ENCODE results near the gene STXBP1. TPM values are rescaled to one million over a fixed set of nuclear protein-coding genes. Genes with fewer than 3 reads are reported as not detected.
A peak's percentile ranks its signal among the peaks of the same experiment; 100 is the strongest.
"Not testable (repeated sequence)": the region's sequence is repeated elsewhere in the genome, so short reads cannot be mapped to it uniquely, and the experiment has no call there.

STXBP1 gene
- total RNA-seq, 2 donors from 2014 or later, result 4.0 to 8.1 TPM

DNA sequence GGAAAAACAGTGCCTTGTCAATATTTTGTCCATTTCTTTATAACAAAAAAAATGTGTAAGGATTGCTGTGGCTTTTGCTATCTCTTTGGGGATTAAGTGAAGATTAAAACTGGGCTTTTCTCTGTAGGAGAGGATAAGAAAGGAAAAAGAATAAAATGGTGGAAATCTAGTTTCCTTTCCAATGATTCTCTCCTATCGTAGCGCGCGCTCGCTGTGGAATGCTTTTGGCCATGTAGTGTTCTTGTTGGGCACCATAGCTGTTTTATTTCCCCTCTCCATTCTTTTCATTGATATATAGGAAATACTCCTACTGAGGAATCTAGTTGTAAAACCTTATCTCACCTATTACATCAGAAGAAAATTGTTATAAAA, 1.5 kb downstream of the STXBP1 start:
- DNase-seq (ENCODE audit: low spot score) (no peak), ATAC-seq (no peak)
- Mint-ChIP-seq H3K9me3 (no peaks in the 10 kb centered on the region), H3K27me3 (peaks cover 32 to 33% of the 10 kb centered on the region in 2 donors), H3K4me1 (ENCODE audit: low read depth in 2 of 2) (peaks cover 17 to 27% of the 10 kb centered on the region in 2 donors), H3K36me3 (no peaks in the 10 kb centered on the region), H3K27ac (no peak overlapping the region), H3K4me3 (peak overlapping the region; percentile 98)

DNA sequence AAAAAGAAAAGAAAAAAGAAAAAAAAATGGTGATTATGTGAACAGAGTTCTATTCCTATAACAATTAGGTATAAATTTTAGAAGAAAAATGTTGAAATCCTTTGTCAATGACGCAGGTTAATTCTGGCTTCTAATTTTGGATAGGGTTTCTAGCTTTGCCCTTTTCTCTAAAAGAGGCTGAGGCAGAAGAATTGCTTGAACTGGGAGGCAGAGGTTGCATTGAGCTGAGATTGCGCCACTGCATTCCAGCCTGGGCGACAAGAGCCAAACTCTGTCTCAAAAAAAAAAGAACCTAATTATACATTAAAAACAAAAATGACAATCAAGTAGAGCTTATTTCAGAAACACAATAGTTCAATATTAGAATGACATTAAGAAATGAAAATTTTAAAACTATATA, 2.9 kb downstream of the STXBP1 start:
- H3K9me3 Mint-ChIP-seq, result no peaks in the 10 kb centered on the region

DNA sequence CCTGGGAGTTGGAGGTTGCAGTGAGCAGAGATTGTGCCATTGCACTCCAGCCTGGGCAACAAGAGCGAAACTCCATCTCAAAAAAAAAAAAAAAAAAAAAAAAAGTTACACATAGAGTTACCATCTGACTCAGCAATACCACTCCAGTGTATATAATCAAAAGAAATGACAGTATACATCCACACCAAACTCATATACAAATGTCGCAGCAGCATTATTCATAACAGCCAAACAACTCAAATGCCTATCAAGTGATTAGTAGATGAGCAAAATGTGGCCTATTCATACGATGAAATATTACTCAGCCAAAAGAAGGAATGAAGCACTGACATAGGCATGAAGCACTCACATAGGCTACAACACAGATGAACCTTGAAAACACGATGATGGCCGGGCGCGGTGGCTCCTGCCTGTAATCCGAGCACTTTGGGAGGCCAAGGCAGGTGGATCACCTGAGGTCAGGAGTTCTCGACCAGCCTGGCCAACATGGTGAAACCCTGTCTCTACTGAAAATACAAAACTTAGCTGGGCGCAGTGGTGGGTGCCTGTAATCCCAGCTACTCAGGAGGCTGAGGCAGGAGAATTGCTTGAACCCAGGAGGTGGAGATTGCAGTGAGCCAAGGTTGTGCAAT, 9.4 kb downstream of the STXBP1 start:
- H3K9me3 Mint-ChIP-seq; DNase-seq (ENCODE audit: low spot score); H3K27me3 Mint-ChIP-seq; H3K27ac Mint-ChIP-seq; H3K4me1 Mint-ChIP-seq (ENCODE audit: low read depth in 2 of 2); H3K4me3 Mint-ChIP-seq; H3K36me3 Mint-ChIP-seq: not testable (repeated sequence)
- ATAC-seq, result peak in 1 of 2 donors; percentile 83

More for the DNA sequence above, 2.9 kb downstream of the STXBP1 start:
- Mint-ChIP-seq H3K27ac (no peak overlapping the region), H3K4me3 (no peak overlapping the region), H3K27me3 (peaks cover 24 to 26% of the 10 kb centered on the region in 2 donors), H3K4me1 (ENCODE audit: low read depth in 2 of 2) (peaks cover 17% of the 10 kb centered on the region in 2 donors), H3K36me3 (no peaks in the 10 kb centered on the region)
- ATAC-seq (no peak), DNase-seq (ENCODE audit: low spot score) (no peak)

DNA sequence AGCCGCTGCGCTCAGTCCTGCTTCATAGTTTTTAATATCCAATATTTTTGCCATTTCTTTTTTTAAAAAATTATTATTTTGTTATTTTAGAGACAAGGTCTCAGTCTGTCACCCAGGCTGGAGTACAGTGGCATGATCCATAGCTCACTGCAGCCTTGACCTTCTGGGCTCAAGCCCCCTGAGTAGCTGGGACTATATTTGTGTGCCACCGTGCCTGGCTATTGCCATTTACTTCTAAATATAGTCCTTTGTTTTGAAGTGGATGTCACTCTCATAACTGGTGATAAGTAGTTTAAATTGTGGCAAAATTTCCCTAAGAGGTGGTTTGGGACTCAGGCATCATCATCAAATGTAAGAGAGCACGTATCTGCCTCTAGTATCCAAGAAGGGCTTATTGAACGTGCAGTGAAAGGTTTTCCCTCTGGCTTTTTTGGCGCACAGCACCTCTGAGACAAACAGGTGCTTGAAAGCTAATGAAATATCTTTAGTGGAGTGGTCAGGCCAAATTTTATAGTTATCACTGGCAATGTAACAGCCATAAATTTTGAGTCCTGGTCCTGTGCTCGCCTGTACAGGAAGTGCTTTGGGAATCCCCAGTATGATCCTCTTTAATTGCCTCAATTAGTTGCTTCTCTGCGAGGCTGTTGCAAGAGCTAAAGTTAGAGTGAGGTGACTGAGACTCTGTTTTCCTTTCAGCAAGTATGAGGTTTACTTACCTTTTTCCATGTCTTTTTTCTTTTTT, 14.8 kb downstream of the STXBP1 start:
- ATAC-seq (no peak), DNase-seq (ENCODE audit: low spot score) (no peak)
- H3K27ac Mint-ChIP-seq, result no peak overlapping the region
- H3K4me3 Mint-ChIP-seq, result no peak overlapping the region
- no peaks in the 10 kb centered on the region for H3K4me1 Mint-ChIP-seq (ENCODE audit: low read depth in 2 of 2)
- peaks cover 5 to 6% of the 10 kb centered on the region in 2 donors for H3K27me3 Mint-ChIP-seq
- no peaks in the 10 kb centered on the region for H3K36me3 Mint-ChIP-seq
- H3K9me3 Mint-ChIP-seq, result no peaks in the 10 kb centered on the region

DNA sequence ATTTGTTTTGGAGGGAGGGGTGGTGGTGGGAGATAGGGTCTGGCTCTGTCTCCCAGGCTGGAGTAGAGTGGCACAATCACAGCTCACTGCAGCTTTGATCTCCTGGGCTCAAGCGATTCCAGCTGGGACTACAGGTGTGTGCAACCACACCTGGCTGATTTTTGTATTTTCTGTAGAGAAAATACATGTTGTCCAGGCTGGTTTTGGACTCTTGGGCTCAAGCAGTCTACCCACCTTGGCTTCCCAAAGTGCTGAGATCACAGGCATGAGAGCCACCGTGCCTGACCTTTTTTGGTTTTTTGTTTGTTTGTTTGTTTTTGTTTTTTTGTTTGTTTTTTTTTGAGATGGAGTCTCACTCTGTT, 15.4 kb downstream of the STXBP1 start:
- Mint-ChIP-seq H3K27ac (no peak overlapping the region), H3K4me3 (no peak overlapping the region), H3K36me3 (no peaks in the 10 kb centered on the region), H3K27me3 (peaks cover 5 to 6% of the 10 kb centered on the region in 2 donors), H3K4me1 (ENCODE audit: low read depth in 2 of 2) (no peaks in the 10 kb centered on the region), H3K9me3 (no peaks in the 10 kb centered on the region)
- no peak for DNase-seq (ENCODE audit: low spot score)
- ATAC-seq, result no peak

DNA sequence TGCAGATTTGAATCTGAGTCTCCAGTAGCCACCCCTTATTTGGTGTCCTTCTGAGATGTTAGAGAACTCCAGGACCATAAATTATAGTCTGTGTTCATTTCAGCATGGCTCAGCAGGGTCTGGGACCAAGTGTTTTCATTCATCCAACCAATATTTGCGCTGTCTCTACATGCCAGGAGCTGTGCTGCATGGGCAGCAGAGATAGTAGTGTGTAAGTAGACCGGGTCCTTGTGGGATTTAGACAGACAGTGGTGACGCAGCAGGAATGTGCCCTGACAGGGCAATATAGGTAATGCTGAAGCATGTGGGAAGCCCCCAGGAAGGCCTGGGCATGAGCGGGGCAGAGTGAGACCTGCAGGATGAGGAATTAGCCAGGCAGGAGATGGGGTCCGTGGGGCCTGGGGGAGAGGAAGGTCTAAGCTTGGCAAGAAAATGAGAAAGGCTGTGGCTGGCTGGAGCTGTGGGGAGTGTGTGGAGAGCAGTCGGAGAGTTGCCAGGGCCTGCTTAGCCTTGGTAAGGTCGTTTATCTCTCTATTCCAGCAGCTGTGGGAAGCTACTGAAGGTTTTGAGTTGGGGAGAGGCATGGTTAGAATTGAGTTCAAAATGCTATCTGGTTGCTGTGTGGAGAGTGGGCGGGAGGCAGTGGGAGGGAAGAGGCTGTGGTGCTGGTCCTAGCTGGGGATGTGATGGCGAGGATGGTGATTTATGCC, 16.8 kb downstream of the STXBP1 start:
- DNase-seq (ENCODE audit: low spot score), result no peak
- no peaks in the 10 kb centered on the region for H3K9me3 Mint-ChIP-seq
- no peaks in the 10 kb centered on the region for H3K4me1 Mint-ChIP-seq (ENCODE audit: low read depth in 2 of 2)
- ATAC-seq, result peak in 1 of 2 donors; percentile 24
- H3K27me3 Mint-ChIP-seq, result peaks cover 5 to 12% of the 10 kb centered on the region in 2 donors
- H3K36me3 Mint-ChIP-seq, result no peaks in the 10 kb centered on the region
- H3K4me3 Mint-ChIP-seq, result no peak overlapping the region
- no peak overlapping the region for H3K27ac Mint-ChIP-seq

DNA sequence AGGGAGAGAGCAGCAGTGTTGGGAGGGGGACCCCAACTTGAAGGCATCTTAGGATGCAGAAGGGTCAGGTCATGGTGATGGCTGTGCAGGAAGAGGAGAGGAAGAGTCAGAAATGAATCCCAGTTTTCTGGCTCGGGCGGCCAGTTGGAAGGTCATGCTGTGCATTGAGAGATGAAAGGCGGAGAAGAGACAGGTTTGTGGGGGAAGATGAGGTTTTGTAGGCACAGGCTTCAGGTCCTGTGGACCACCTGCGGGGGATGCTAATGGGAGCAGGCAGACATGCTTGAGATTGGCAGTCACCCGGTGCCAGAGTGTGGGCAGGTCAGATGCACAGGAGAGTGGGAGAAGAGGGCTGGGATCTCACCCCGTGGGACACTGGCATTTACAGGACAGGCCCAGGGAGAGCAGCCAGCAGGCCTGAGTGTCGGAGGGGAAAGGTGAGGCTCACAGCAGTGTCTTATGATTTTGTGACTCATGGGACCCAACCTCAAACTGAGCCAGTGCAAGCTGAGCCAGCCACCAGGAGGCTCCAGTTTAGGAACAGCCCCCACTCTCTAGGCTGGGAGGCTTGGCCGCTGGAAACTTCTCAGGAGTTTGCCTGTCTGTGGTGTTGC, 17.5 kb downstream of the STXBP1 start:
- ATAC-seq (peak in 1 of 2 donors; percentile 45), DNase-seq (ENCODE audit: low spot score) (no peak)
- H3K36me3 Mint-ChIP-seq, result no peaks in the 10 kb centered on the region
- no peak overlapping the region for H3K4me3 Mint-ChIP-seq
- no peaks in the 10 kb centered on the region for H3K9me3 Mint-ChIP-seq
- peaks cover 5 to 12% of the 10 kb centered on the region in 2 donors for H3K27me3 Mint-ChIP-seq
- H3K4me1 Mint-ChIP-seq (ENCODE audit: low read depth in 2 of 2), result no peaks in the 10 kb centered on the region
- H3K27ac Mint-ChIP-seq, result no peak overlapping the region

DNA sequence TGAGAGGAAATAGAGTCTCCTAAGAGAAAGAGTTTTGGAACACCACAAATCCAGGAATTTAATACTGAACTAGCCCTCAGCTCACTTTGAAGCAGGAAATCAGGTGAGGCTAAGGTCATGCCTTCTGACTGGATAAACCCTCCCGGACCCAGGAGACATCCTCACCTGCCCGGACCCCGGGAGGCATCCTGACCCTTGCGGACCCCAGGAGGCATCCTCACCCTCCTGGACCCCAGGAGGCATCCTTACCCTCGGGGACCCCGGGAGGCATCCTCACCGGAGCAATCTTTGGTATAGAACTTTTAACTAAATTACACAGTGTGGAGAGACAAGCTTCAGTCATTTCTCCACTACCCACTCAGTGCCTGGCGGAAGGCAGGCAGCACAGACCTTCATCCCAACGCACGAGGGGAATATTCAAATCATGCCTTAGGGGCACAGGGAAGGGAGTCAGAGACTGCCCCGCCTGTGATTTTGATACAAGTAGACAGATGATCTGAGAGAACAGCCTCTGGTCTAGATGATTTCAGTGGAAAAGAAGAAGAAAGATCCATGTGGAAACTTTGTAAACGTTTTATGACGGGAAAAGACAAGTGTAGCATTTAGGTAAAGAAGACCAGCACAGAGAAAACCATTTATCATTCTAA, 21.3 kb downstream of the STXBP1 start:
- H3K9me3 Mint-ChIP-seq, result no peaks in the 10 kb centered on the region
- no peak overlapping the region for H3K4me3 Mint-ChIP-seq

DNA sequence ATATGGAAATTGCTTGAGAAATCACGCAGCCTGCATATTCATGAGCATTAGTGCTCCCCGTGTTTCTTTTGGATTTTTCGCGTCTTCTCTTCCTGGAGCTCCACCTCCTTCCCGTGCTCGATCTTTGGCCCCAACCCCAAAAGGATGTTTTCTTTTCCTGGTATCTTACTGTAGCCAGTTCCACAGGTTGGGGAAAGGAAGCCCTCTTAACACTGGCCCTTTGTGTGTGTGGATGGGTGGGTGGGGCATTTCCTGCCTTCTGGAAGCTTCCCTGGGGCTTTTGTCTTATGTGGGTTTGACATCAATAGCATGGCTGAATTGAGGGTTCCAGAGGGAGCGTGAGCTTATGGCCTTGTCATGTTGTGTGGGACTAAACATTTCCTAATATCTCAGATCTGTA, 21.9 kb downstream of the STXBP1 start:
- H3K4me1 Mint-ChIP-seq (ENCODE audit: low read depth in 2 of 2), result no peaks in the 10 kb centered on the region
- peaks cover 3 to 7% of the 10 kb centered on the region in 2 donors for H3K27me3 Mint-ChIP-seq
- no peaks in the 10 kb centered on the region for H3K9me3 Mint-ChIP-seq
- DNase-seq (ENCODE audit: low spot score) (no peak), ATAC-seq (no peak)
- H3K36me3 Mint-ChIP-seq, result no peaks in the 10 kb centered on the region
- no peak overlapping the region for H3K27ac Mint-ChIP-seq
- H3K4me3 Mint-ChIP-seq, result no peak overlapping the region

More for the DNA sequence above, 21.3 kb downstream of the STXBP1 start:
- Mint-ChIP-seq H3K27ac (no peak overlapping the region), H3K36me3 (no peaks in the 10 kb centered on the region), H3K27me3 (peaks cover 7 to 12% of the 10 kb centered on the region in 2 donors), H3K4me1 (ENCODE audit: low read depth in 2 of 2) (no peaks in the 10 kb centered on the region)
- no peak for ATAC-seq
- no peak for DNase-seq (ENCODE audit: low spot score)

DNA sequence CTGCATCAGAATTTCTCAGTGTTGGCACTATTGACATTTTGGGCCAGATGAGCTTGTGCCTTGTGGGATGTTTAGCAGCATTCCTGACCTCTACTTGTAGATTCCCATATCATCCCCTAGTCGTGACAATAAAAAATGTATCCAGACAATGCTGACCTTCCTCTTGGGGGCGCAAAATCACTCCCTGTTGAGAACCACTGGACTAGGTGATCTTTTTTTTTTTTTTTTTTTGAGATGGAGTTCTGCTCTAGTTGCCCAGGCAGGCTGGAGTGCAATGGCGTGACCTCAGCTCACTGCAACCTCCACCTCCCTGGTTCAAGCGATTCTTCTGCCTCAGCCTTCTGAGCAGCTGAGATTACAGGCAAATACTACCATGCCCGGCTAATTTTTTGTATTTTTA, 22.6 kb downstream of the STXBP1 start:
- Mint-ChIP-seq H3K36me3 (no peaks in the 10 kb centered on the region), H3K27me3 (peaks cover 3 to 7% of the 10 kb centered on the region in 2 donors), H3K9me3 (no peaks in the 10 kb centered on the region), H3K27ac (no peak overlapping the region), H3K4me3 (no peak overlapping the region), H3K4me1 (ENCODE audit: low read depth in 2 of 2) (no peaks in the 10 kb centered on the region)
- ATAC-seq, result no peak
- DNase-seq (ENCODE audit: low spot score), result no peak

DNA sequence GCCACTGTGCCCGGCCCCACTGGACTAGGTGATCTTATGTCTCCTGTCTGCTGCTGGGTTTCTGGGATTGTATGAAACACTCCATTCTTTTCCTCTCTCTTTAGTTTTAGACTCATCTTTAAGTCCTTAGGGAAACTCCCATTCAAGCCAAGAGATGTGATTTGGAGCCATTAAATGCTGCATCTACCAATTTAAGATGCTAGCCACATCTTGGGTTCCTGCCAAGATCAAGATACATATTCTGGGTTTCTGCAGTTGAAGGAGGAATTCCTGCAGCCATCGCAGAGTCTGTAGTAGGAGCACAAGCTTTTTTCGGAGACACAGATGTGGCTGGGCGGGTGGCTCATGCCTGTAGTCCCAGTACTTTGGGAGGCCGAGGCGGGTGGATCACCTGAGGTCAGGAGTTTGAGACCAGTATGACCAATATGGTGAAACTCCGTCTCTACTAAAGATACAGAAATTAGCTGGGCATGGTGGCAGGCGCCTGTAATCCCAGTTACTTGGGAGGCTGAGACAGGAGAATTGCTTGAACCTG, 23.2 kb downstream of the STXBP1 start:
- H3K27ac Mint-ChIP-seq, result no peak overlapping the region
- no peaks in the 10 kb centered on the region for H3K4me1 Mint-ChIP-seq (ENCODE audit: low read depth in 2 of 2)
- no peaks in the 10 kb centered on the region for H3K9me3 Mint-ChIP-seq
- H3K4me3 Mint-ChIP-seq, result no peak overlapping the region
- no peaks in the 10 kb centered on the region for H3K36me3 Mint-ChIP-seq
- DNase-seq (ENCODE audit: low spot score) (no peak), ATAC-seq (no peak)
- peaks cover 3 to 7% of the 10 kb centered on the region in 2 donors for H3K27me3 Mint-ChIP-seq

DNA sequence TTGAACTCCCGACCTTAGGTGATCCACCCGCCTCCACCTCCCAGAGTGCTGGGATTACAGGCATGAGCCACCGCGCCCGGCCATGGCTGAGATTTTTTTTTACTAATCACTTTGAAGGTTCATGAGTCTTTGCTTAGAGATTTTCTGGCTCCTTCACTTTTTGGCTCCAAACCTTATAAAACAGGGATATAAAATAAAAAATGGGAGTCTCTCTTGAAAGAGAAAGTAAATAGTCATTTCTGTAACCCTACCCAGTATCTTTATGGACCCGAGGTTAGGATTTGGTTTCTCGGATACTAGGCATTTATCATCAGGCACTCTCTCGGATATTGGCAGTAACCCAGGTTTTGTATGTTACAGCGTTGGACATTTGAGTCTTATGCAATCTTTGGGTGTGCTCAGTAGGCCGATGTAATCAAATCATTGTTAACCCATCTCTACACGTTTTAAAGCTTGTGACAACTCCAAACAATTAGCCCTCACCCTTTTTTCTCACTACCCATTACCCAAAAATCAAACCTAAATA, 25.3 kb downstream of the STXBP1 start:
- DNase-seq (ENCODE audit: low spot score), result no peak
- no peak for ATAC-seq
- Mint-ChIP-seq H3K9me3 (no peaks in the 10 kb centered on the region), H3K27me3 (peaks cover 3 to 7% of the 10 kb centered on the region in 2 donors), H3K4me1 (ENCODE audit: low read depth in 2 of 2) (no peaks in the 10 kb centered on the region), H3K4me3 (no peak overlapping the region), H3K27ac (no peak overlapping the region), H3K36me3 (no peaks in the 10 kb centered on the region)

DNA sequence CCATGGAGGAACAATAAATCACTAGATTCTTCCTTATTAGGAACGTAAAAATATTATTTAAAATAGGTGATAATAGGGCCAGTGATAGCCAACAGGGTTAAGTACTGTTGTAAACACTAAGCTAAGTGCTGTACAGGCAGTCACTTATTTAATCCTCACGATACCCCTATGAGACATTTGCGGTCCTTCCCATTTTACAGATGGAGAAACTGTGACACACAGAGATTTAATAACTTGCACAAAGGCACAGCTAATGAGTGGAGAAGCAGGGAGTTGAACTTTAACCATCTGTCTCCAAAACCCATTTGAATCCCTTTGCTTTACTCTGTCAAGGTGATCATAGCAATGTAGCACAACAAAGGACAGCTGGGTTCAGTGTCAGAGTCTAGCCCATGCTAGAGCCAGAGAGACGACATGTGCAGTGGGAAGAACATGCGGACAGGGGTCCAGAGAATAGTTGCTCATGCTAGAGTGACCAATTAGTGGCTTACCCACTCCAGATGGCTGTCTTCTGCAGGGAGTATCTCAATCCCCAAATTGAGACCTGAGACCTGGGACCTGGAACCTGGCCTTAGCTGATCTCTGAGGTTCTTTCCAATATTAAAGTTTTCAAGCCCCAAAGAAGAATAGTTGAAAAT, 28.9 kb downstream of the STXBP1 start:
- DNase-seq (ENCODE audit: low spot score) (no peak), ATAC-seq (no peak)
- H3K9me3 Mint-ChIP-seq, result no peaks in the 10 kb centered on the region
- no peaks in the 10 kb centered on the region for H3K4me1 Mint-ChIP-seq (ENCODE audit: low read depth in 2 of 2)
- H3K27ac Mint-ChIP-seq, result no peak overlapping the region
- peaks cover 0 to 3% of the 10 kb centered on the region in 2 donors for H3K27me3 Mint-ChIP-seq
- H3K4me3 Mint-ChIP-seq, result no peak overlapping the region
- H3K36me3 Mint-ChIP-seq, result no peaks in the 10 kb centered on the region

Data from natural killer cell treated with Interleukin-12 subunit alpha and Interleukin-12 subunit beta and Interleukin-15 and Interleukin-18, amount 100 ng/mL, for 72 hours (primary cell).